Psoas muscle (tissue), 8 donors: ENCODE results near the gene CAMK2B. TPM values are rescaled to one million over a fixed set of nuclear protein-coding genes. Genes with fewer than 3 reads are reported as not detected.

Experiments
- ATAC-seq, 4 donors: fragments of 200-7000 bp; cut with Tn5 transposase; one replicate each; pipeline ENCODE4 v1.9.1; 2020; ENCODE audit warnings: moderate library complexity in 3 of 4, mild to moderate bottlenecking in 2 of 4
- DNase-seq, 2 donors: peaks; one replicate each; pipeline ENCODE4 v3.0.0-alpha.2; 2020
- H3K27ac ChIP-seq: fragments of 200-600 bp; one replicate; pipeline ENCODE4 v1.8.0; 2022
- H3K27me3 ChIP-seq, 3 donors: fragments of 200-600 bp in 1 of 3; one replicate each; pipeline versions ENCODE4 v1.6.1 to v1.8.0; 2013 to 2022; ENCODE audit warnings: low read length in 2 of 3, mild to moderate bottlenecking in 2 of 3, moderate library complexity in 1 of 3; ENCODE audit not compliant: insufficient read depth in 3 of 3
- H3K36me3 ChIP-seq, 2 donors: fragments of 200-600 bp in 1 of 2; one replicate each; pipeline versions ENCODE4 v1.6.1 to v1.8.0; 2013 to 2022; ENCODE audit warnings: low read depth in 1 of 2, mild to moderate bottlenecking in 1 of 2, moderate library complexity in 1 of 2; ENCODE audit not compliant: insufficient read depth in 1 of 2
- H3K4me1 ChIP-seq: fragments of 200-600 bp; one replicate; pipeline ENCODE4 v1.8.0; 2022
- H3K4me3 ChIP-seq: fragments of 200-600 bp; one replicate; pipeline ENCODE4 v1.8.0; 2022; ENCODE audit warnings: mild to moderate bottlenecking
- H3K9me3 ChIP-seq: fragments of 200-600 bp; one replicate; pipeline ENCODE4 v1.8.0; 2022
- WGBS, 3 donors: extraction: QIAGEN DNeasy Blood & Tissue Kit; methylation state at CpG; one replicate each; pipeline versions ENCODE4 v1.1.6 to v1.1.7; 2013; 5-methylcytosine and 5-hydroxymethylcytosine counted together
- intact Hi-C, 2 donors: fragments of 100-400 bp; cut with DNase I; formaldehyde crosslinking; loops; one replicate each; pipeline versions ENCODE4 v1.11.0 to v1.14.2; 2022
- polyA plus RNA-seq, 3 donors: library from polyadenylated mRNA; stranded (reverse); fragments of 200-250 nt; gene quantifications; one replicate each; pipeline ENCODE4 v1.2.3, GENCODE V29; 2013
- total RNA-seq, 4 donors: library from RNA; stranded (reverse); fragmentation: NEBNext Ultra II Directional in 2 of 4; extraction: Animal tissue kit (Norgen Biotek cat#: 25700) in 2 of 4; gene quantifications; one replicate each; pipeline versions ENCODE4 v1.2.1 to v1.2.4, GENCODE V29; 2021 to 2023
- TF ChIP-seq, protein P1 (sequence below): fragments of 200-600 bp; IDR thresholded peaks from one replicate; pipeline ENCODE4 v1.8.0; 2022; ENCODE audit warnings: antibody characterized with exemption
- donor health status: healthy with polysubstance abuse.
- donor health status: DM: no; HTN: no; CAD: no; lungs with moderate emphysema.
- donor health status: Bipolar disorder and iron deficiency.
- donor health status: healthy.
- donor health status: DM: yes; HTN: yes; CAD: no.
- donor health status: DM: no; HTN: no; CAD: no.
- donor health status: DM: no; HTN: no; CAD: no.
- donor health status: DM: yes; HTN: yes; CAD: no.

CAMK2B gene
- total and polyA plus RNA-seq, 7 donors, result 14.5 to 81.4 (median 50.0) TPM

DNA sequence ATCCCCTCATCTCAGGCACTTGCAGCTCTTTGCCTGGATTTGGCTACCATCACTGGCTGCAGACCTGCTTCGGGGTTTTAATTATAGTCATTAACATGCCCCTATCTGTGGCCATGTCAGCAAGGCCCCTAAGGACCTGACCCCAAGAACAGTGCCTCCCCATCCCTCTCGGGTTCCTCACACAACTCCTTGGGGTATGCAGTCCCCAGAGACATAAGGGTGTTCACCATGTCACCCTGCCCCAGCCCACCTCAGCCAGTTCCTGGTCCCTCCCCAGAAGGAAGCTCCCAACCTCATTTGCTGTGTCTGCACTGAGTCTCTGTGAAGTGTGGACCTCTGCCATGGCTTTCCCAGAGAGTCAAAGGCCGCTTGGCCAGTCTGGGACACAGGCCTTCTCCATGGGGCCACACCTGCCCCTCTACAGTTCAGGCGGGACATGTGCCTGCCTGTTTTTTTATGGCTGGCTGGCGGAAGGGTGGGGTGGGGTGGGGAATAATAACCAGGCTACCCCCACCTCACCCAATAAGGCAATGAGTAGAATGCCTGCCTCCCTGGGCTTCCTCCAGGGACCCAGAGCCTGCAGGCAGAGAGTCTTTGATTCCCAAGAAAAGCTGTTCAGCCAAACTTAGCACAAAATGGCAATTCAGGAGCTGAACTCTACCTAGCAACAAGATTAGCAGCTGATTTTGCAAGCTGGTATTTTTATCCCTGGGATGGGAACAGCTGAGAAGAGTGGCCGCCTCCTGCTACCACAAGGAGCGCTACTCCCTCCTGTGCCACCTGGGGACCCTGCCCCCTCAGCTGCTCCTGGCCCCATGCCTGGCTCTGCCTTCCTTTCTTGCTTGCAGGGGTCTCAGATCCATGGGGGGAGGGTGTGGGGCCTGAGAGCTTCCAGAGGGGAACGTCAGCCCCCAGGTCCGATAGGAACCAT is 23.7 kb upstream of the CAMK2B start:
- WGBS, 3 donors, result 60 to 78% (median 74%) methylated on average over 9 of the region's 9 CpGs
- Histone ChIP-seq H3K27ac (no peak overlapping the region), H3K4me3 (no peak overlapping the region), H3K27me3 (no peaks in the 10 kb centered on the region), H3K4me1 (peaks cover 12% of the 10 kb centered on the region), H3K9me3 (no peaks in the 10 kb centered on the region), H3K36me3 (no peaks in the 10 kb centered on the region)
- peak; percentile 61 to 71 (median 68) for ATAC-seq
- DNase-seq, result no peak
- intact Hi-C loops, result loop anchor here in 1 of 2 donors (10.0 kb wide), 1 partner anchor 196 kb away; the partner anchor contains the start of gene NPC1L1
- TF ChIP-seq, protein P1, sequence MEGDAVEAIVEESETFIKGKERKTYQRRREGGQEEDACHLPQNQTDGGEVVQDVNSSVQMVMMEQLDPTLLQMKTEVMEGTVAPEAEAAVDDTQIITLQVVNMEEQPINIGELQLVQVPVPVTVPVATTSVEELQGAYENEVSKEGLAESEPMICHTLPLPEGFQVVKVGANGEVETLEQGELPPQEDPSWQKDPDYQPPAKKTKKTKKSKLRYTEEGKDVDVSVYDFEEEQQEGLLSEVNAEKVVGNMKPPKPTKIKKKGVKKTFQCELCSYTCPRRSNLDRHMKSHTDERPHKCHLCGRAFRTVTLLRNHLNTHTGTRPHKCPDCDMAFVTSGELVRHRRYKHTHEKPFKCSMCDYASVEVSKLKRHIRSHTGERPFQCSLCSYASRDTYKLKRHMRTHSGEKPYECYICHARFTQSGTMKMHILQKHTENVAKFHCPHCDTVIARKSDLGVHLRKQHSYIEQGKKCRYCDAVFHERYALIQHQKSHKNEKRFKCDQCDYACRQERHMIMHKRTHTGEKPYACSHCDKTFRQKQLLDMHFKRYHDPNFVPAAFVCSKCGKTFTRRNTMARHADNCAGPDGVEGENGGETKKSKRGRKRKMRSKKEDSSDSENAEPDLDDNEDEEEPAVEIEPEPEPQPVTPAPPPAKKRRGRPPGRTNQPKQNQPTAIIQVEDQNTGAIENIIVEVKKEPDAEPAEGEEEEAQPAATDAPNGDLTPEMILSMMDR, result no peak

DNA sequence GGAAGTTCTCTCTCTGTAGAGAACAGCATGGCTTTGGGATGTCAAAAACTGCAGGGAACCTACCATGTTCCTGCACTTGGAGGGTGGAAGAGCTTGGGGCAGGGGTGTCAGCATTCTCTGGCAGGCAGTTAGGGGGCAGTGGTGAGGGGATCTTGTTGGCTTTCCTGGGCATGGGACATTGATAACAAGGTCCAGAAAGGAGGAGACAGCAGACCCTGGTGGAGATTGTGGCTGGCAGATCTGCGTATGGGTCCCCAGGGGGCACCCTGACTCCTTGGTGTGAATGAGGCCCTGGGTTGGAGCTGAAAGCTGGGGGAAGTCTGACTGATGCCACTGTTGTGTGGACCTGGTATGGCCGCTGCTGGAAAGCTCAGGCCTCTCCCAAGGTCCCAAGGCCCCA is 22.9 kb upstream of the CAMK2B start:
- intact Hi-C loops, result loop anchor here in 1 of 2 donors (10.0 kb wide), 1 partner anchor 197 kb away; the partner anchor contains the start of gene NPC1L1
- 89 to 98% (median 92%) methylated on average over 2 of the region's 2 CpGs for WGBS, 3 donors
- no peak overlapping the region for H3K27ac ChIP-seq
- TF ChIP-seq, protein P1, result peak; percentile 7
- H3K4me3 ChIP-seq, result no peak overlapping the region
- ATAC-seq (peak in 2 of 4 donors; percentile 46 to 51), DNase-seq (no peak)
- H3K4me1 ChIP-seq, result peaks cover 12% of the 10 kb centered on the region
- no peaks in the 10 kb centered on the region for H3K27me3 ChIP-seq
- H3K9me3 ChIP-seq, result no peaks in the 10 kb centered on the region
- H3K36me3 ChIP-seq, result no peaks in the 10 kb centered on the region

DNA sequence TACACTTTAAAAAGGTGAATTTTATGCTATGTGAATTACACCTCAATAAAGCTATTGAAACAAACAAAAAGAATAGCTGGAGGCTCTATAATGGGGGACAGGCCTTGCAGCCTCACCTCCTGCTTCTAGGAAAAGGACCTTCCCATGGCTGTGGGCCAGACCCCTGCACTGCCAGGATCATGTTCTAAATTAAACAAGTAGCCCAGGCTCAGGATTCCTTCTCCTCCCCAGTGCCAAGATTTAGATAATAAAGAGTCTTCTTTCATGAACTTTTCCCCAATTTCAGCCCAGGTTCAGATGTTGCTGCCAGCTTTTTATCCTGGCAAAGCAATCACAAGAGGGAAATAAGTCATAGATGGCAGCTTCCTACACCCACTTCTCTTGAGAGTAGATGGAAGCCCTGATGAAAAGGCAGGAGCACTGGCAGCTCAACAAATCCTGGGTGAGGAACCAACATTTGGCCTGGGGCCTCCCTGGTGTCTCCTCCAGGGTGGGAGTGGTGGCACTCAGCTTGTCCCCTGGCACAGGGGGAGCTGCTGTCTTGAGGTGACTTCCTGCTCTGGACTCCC is 22.2 kb upstream of the CAMK2B start:
- intact Hi-C loops, result loop anchor here in 1 of 2 donors (10.0 kb wide), 1 partner anchor 197 kb away; the partner anchor contains the start of gene NPC1L1
- Histone ChIP-seq H3K27ac (no peak overlapping the region), H3K9me3 (no peaks in the 10 kb centered on the region), H3K4me1 (peaks cover 12% of the 10 kb centered on the region), H3K27me3 (no peaks in the 10 kb centered on the region), H3K4me3 (no peak overlapping the region), H3K36me3 (no peaks in the 10 kb centered on the region)
- TF ChIP-seq, protein P1, result no peak
- ATAC-seq, result peak in 3 of 4 donors; percentile 6 to 63 (median 47)
- DNase-seq, result no peak

DNA sequence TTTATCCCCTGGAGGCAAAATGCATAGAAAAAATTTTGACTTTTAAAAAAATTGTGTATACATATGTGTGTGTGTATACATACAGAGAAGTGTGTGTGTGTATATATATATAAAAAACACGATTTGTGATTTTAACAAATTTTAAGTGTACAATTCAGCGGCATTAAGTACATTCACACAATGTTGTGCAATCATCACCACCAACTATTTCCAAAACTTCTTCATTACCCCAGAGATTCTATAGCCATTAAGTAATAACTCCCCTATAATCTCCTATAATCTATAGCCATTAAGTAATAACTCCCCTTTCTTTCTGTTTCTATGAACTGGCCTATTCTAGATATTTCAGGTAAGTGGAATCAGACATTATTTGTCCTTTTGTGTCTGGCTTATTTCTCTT is 20.7 kb upstream of the CAMK2B start:
- WGBS, 3 donors, result 88 to 100% (median 94%) methylated on average over 2 of the region's 2 CpGs
- ATAC-seq, result no peak
- TF ChIP-seq, protein P1, result no peak

More for the DNA sequence above, 20.7 kb upstream of the CAMK2B start:
- no peaks in the 10 kb centered on the region for H3K27me3 ChIP-seq
- no peaks in the 10 kb centered on the region for H3K36me3 ChIP-seq
- no peak overlapping the region for H3K4me3 ChIP-seq
- peaks cover 12% of the 10 kb centered on the region for H3K4me1 ChIP-seq
- no peaks in the 10 kb centered on the region for H3K9me3 ChIP-seq
- no peak overlapping the region for H3K27ac ChIP-seq
- intact Hi-C loops, result loop anchor here in 1 of 2 donors (10.0 kb wide), 1 partner anchor 199 kb away; the partner anchor contains the start of gene NPC1L1
- no peak for DNase-seq
